Stimulated activated CD4-positive, alpha-beta T cell treated with anti-CD3 and anti-CD28 coated beads, Interleukin-2, amount 100 ng/mL, for 4 hours (primary cell): ENCODE data around the gene RTN4.
"Not testable (repeated sequence)": the region's sequence is repeated elsewhere in the genome, so short reads cannot be mapped to it uniquely, and the experiment has no call there.

Experiments
- DNase-seq: peaks from one replicate; pipeline ENCODE4 v3.0.0-alpha.2; 2020; ENCODE audit warnings: low read depth

Gene RTN4, protein sequence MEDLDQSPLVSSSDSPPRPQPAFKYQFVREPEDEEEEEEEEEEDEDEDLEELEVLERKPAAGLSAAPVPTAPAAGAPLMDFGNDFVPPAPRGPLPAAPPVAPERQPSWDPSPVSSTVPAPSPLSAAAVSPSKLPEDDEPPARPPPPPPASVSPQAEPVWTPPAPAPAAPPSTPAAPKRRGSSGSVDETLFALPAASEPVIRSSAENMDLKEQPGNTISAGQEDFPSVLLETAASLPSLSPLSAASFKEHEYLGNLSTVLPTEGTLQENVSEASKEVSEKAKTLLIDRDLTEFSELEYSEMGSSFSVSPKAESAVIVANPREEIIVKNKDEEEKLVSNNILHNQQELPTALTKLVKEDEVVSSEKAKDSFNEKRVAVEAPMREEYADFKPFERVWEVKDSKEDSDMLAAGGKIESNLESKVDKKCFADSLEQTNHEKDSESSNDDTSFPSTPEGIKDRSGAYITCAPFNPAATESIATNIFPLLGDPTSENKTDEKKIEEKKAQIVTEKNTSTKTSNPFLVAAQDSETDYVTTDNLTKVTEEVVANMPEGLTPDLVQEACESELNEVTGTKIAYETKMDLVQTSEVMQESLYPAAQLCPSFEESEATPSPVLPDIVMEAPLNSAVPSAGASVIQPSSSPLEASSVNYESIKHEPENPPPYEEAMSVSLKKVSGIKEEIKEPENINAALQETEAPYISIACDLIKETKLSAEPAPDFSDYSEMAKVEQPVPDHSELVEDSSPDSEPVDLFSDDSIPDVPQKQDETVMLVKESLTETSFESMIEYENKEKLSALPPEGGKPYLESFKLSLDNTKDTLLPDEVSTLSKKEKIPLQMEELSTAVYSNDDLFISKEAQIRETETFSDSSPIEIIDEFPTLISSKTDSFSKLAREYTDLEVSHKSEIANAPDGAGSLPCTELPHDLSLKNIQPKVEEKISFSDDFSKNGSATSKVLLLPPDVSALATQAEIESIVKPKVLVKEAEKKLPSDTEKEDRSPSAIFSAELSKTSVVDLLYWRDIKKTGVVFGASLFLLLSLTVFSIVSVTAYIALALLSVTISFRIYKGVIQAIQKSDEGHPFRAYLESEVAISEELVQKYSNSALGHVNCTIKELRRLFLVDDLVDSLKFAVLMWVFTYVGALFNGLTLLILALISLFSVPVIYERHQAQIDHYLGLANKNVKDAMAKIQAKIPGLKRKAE

GRCh38 chr2:55050100-55050994, at the start of gene RTN4:
Gene RTN4 (minus strand): TSS chr2:55050451. CDS start chr2:55050300, 151 bp downstream.
- DNase-seq = peak; percentile 99

DNA sequence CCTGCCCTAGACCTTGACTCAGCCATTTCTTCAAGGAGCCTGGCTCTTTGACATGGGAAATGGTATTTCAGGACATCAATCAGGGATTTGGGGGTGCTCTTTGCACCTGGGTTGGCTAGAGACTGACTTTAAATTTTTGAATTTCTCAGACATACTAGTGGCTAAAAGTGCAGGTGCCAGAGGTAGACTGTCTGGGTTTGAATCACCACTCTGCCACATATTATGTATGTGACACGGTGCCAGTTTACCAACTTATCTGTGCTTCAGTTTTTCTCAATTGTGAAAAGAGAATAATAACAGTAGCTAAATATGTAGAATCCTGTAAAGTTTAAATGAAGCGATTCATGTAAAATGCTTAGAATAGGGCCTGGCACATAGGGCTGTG, 49.2 kb upstream of the RTN4 start:
- DNase-seq = no peak

DNA sequence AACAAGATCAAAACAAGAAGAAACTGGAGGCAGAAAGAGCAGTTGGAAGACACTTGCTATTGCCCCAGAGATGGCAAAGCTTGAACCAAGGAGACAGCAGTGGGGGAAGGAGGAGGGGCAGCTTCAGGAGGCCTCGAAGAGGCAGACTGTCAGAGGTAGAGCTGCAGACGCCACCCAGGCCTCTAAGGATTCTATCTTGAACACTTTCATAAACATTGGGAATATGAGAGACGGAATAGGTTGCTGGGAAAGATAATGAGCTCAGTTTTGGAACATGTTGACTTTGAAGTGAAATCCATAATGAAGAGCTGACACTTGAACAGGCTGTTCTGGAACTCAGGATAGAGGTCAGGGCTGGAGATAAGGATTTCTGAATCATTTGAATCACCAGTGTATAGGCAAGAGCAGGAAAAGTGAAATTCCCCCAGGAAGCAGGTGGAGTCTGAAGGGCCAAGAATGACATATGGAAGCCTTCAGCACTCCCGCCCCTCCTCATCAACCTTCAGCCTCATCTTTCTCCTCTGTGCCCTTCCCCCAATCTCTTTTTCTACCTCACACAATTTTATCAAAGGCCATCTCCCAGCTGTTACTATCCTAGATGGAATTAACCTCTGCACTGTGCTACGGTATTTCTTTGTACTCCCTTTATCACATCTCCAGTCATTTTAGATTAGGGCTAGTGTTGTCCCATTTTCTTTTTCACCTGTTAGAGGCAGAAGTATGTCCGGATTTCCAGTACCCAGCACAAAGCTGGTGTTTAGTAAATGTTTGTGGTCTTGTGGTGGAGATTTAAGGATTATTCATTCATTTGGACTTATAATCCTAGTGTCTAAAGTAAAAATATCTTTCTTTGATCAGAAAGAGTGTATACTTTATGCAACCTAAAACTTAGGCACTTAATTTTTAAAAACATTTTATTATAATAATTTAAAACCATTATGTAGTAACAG, 47.5 kb upstream of the RTN4 start:
- no peak for DNase-seq

DNA sequence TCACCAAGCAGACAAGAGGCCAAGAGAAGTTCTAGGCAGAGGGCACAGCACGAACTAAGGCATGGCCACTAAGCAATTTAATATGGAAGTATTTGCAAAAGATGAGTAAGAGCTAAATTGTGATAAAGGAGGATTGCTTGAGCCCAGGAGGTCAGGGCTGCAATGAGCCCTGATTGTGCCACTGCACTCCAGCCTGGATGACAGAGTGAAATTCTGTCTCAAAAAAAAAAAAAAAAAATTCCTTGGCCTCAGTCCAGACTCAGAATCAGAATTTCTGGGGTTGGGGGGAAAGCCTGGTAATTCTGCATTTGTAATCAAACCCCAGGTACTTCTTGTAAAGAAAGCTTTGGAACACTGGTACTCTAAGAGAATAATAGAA, 46.8 kb upstream of the RTN4 start:
- no peak for DNase-seq

DNA sequence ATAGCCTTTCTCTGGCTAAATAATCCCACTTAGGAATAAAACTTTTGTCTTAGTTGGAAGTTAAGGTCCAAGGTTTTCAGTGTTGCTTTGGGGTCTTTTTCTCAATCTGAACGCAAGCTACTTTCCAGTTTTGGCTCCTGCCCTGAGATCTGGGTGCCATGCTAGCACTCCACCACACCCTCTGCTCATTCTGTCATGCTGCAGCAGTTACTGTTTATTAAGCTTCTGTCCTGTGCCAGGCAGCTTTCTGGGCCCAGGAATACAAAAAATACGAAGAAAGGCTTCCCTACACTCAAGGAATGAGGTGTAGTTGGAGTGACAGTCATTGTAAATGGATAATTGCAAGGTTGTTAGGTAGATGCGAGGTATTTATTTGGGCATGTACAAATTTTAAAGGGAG, 46.3 kb upstream of the RTN4 start:
- DNase-seq = no peak

DNA sequence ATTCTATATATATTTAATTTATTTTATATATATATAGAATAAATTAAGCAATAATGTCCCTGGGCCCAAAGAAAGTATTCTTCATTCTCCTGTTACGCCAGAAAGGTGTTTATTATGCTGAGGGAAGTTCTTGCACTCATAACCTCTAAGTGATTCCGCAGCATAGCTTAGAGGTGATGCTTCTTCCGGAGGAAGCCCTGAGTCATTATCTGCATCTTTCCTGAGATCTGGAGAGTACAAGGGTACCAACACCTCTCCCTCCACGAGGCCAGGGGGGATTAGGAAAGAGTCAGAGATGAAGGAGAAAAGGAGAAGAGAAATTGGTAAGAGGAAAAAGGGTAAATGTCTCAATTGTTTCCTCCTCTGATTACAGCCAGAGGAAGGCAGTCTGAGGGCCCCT, 43.1 kb upstream of the RTN4 start:
- DNase-seq = no peak

- no peak for DNase-seq
Measured at GRCh38 chr2:55092439-55092838, 42.2 kb upstream of the RTN4 start.

DNA sequence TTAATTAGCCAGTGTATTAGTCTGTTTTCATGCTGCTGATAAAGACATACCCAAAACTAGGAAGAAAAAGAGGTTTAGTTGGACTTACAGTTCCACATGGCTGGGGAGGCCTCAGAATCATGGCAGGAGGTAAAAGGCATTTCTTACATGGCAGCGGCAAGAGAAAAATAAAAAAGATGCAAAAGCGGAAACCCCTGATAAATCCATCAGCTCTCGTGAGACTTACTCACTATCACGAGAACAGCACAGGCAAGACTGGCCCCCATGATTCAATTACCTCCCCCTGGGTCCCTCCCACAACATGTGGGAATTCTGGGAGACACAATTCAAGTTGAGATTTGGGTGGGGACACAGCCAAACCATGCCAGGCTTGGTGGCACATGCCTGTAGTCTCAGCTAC, 41.4 kb upstream of the RTN4 start:
- DNase-seq = not testable (repeated sequence)

DNA sequence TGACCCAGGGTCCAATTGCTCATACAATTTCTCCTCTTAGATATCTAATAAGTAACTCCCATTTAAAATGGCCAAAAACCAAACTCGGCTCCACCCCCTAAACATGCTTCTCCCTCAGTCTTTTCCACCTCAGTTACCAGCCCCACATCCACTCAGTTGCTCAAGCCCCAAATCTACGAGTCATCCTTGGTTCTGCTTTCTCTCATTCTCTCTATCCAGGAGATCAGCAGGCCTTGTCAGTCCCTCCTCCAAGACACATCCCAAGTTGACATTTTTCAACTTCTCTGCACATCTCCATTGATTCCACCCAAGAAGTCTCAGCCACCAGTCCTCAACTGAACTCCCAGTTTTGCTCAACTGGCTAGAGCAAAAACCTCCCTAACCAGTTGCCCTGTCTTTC, 40.5 kb upstream of the RTN4 start:
- DNase-seq = no peak

- no peak for DNase-seq
Measured at GRCh38 chr2:55089726-55090125, 39.5 kb upstream of the RTN4 start.

GRCh38 chr2:55088400-55088799, 38.1 kb upstream of the RTN4 start:
- DNase-seq = no peak

DNA sequence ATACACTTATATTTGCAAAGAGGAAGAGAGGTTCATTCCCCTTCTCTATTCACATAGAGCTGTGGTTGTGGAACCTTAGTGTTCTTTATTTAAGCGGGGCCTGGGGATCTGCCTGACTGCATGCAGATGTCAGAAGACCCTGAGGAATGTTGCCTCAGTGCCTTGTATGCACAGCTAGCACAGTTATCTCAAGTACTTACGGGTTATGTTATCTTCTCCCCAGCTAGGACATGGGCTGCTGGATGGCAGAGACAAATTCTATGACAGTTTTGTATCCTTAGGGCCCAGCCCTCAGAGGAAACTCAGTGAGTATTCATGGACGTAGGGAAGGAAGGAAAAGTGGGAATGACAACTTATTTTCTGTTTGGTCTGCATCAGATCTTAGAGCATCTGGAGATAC, 37.7 kb upstream of the RTN4 start:
- DNase-seq = no peak

- DNase-seq = no peak
Measured at GRCh38 chr2:55087501-55087900, 37.2 kb upstream of the RTN4 start.

DNA sequence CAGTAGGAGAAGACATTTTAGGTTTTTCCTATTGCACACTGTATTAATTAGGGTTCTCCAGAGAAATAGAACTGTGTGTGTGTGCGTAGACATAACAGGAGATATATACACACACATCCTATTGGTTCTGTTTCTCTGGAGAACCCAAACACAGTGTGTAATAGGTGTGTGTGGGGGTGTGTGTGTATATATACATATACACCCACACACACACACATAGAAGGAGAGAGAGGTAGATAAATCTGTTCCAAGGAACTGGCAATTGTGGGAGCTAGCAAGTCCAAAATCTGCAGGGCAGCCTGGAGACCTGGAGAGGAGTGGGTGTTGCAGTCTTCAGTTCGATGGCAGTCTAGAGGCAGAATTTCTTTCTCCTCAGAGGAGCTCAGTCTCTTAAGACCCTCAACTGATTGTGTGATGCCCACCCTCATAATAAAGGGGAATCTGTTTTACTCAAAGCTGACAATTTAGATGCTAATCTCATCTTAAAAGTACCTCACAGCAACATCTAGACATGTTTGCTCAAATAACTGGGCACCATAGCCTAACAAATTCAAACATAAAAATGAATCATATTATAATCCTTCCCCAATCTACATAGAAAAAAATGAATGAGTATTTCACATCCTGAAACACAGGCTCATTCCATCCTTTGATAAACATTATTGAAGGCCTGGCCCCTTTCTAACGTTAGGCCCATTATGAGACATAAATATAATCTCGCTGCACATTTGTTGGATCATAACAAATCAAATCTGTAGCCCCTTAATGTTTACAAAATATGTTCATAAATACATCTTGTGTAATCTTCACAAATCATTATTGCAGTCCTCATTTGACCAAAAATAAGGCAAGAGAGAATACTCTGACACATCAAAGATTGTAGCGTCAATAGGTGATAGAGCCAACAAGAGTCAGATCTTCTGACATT, 35.1 kb upstream of the RTN4 start:
- DNase-seq = no peak

- no peak for DNase-seq
Measured at GRCh38 chr2:55084641-55085040, 34.4 kb upstream of the RTN4 start.

GRCh38 chr2:55080204-55080738, 30.0 kb upstream of the RTN4 start:
- no peak for DNase-seq

DNA sequence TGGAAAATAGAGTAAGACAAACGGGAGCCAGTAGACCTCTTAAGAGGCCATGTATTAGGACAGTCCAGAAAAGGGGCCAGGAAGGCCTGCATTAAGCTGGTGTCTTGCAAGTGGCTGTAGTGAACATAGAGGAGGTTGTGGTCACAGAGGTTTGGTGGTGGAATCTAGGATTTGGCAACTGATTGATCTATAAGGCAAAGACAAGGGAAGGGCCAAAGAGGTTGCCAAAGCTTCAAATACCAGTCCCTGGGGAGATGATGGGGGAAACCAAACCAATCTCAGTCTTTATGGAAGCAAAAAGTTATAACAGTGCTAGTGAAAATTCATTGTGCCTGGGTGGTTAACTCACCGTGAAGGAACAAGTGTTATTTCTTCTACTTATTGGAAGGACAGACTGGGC, 28.7 kb upstream of the RTN4 start:
- no peak for DNase-seq

DNA sequence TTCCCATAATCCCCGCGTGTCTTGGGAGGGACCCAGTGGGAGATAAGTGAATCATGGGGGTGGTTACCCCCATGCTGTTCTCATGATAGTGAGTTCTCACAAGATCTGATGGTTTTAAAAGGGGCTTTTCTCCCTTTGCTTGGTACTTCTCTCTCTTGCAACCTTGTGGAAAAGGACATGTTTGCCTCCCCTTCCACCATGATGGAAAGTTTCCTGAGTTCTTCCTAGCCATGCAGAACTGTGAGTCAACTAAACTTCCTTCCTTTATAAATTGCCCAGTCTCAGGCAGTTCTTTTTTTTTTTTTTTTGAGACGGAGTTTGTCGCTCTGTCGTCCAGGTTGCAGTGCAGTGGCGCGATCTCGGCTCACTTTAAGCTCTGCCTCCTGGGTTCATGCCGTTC, 26.5 kb upstream of the RTN4 start:
- no peak for DNase-seq

- not testable (repeated sequence) for DNase-seq
Measured at GRCh38 chr2:55076019-55076418, 25.8 kb upstream of the RTN4 start.
